WTC11 (cell line): ENCODE data around the gene P2RX3.

Experiments used
- CTCF ChIP-seq: fragments of 200-600 bp; IDR thresholded peaks from 2 replicates; pipeline ENCODE4 v1.8.0; 2022; ENCODE audit warnings: antibody characterized with exemption
- E2F5 ChIP-seq: sonication (generic); formaldehyde crosslinking; IDR thresholded peaks from 2 replicates; pipeline ENCODE4 v1.8.1; 2022; ENCODE audit warnings: mild to moderate bottlenecking, moderate library complexity, missing genetic modification reagents
- ESRRA ChIP-seq: sonication (generic); formaldehyde crosslinking; IDR thresholded peaks from 2 replicates; pipeline ENCODE4 v1.8.1; 2022; ENCODE audit warnings: mild to moderate bottlenecking, missing genetic modification reagents, borderline replicate concordance
- GRHL2 ChIP-seq: fragments of 250-450 bp; sonication (Bioruptor Pico); IDR thresholded peaks from 2 replicates; pipeline ENCODE4 v1.8.0; 2022; ENCODE audit warnings: mild to moderate bottlenecking, moderate library complexity; ENCODE audit not compliant: insufficient replicate concordance, severe bottlenecking
- JAZF1 ChIP-seq: fragments of 250-450 bp; sonication (Bioruptor Pico); IDR thresholded peaks from 2 replicates; pipeline ENCODE4 v1.9.0; 2021; ENCODE audit warnings: moderate library complexity, mild to moderate bottlenecking, inconsistent platforms
- JUN ChIP-seq: sonication (generic); formaldehyde crosslinking; IDR thresholded peaks from 2 replicates; pipeline ENCODE4 v1.8.0; 2023; ENCODE audit warnings: mild to moderate bottlenecking, missing genetic modification reagents
- KAT7 ChIP-seq: sonication (generic); formaldehyde crosslinking; IDR thresholded peaks from 2 replicates; pipeline ENCODE4 v1.8.1; 2023; ENCODE audit warnings: missing genetic modification reagents, mild to moderate bottlenecking, borderline replicate concordance
- MAX ChIP-seq: sonication (generic); formaldehyde crosslinking; IDR thresholded peaks from 2 replicates; pipeline ENCODE4 v1.8.0; 2022; ENCODE audit warnings: mild to moderate bottlenecking, missing genetic modification reagents
- MYBL2 ChIP-seq: sonication (generic); formaldehyde crosslinking; IDR thresholded peaks from 2 replicates; pipeline ENCODE4 v1.8.1; 2023; ENCODE audit warnings: mild to moderate bottlenecking, moderate library complexity, missing genetic modification reagents
- NR1H2 ChIP-seq: sonication (generic); formaldehyde crosslinking; IDR thresholded peaks from 2 replicates; pipeline ENCODE4 v1.9.0; 2021; ENCODE audit warnings: mild to moderate bottlenecking, moderate library complexity, missing genetic modification reagents
- TEAD4 ChIP-seq: sonication (generic); formaldehyde crosslinking; IDR thresholded peaks from 2 replicates; pipeline ENCODE4 v1.8.0; 2022; ENCODE audit warnings: mild to moderate bottlenecking, missing genetic modification reagents
- ZBTB21 ChIP-seq: sonication (generic); formaldehyde crosslinking; IDR thresholded peaks from 2 replicates; pipeline ENCODE4 v1.8.1; 2023; ENCODE audit warnings: mild to moderate bottlenecking, missing genetic modification reagents, borderline replicate concordance
- ZNF219 ChIP-seq: sonication (generic); formaldehyde crosslinking; IDR thresholded peaks from 2 replicates; pipeline ENCODE4 v1.8.0; 2023; ENCODE audit warnings: missing genetic modification reagents, mild to moderate bottlenecking, borderline replicate concordance
- ZNF423 ChIP-seq: fragments of 250-450 bp; sonication (Bioruptor Pico); IDR thresholded peaks from 2 replicates; pipeline ENCODE4 v2.1.2; 2022; ENCODE audit warnings: mild to moderate bottlenecking, moderate library complexity

GRCh38 chr11:57405271-57405860 is 67.2 kb downstream of the P2RX3 start:
- TF ChIP-seq JUN (no peak), NR1H2 (CRISPR knock-in tag) (no peak), MYBL2 (CRISPR knock-in tag) (no peak), MAX (no peak), TEAD4 (CRISPR knock-in tag) (no peak), JAZF1 (CRISPR knock-in tag) (no peak), CTCF (no peak), ESRRA (CRISPR knock-in tag) (no peak), E2F5 (CRISPR knock-in tag) (no peak), KAT7 (CRISPR knock-in tag) (no peak), ZBTB21 (CRISPR knock-in tag) (no peak), GRHL2 (CRISPR knock-in tag) (no peak), ZNF423 (CRISPR knock-in tag) (no peak), ZNF219 (CRISPR knock-in tag) (no peak)
